Activated effector memory CD4-positive, alpha-beta T cell treated with Interleukin-2 at 50 U/mL for 16 hours (primary cell): ENCODE measurements around the gene PBX1.

ENCODE experiments used
- DNase-seq: peaks from one replicate; pipeline ENCODE4 v3.0.0-alpha.2; 2020

Gene PBX1

GRCh38 chr1:164786980-164787833 lies 228.2 kb downstream of the PBX1 start:
- DNase-seq = peak; percentile 11

- no peak for DNase-seq
These were observed 228.8 kb downstream of the PBX1 start for GRCh38 chr1:164787834-164788231.

GRCh38 chr1:164790081-164790480 lies 231.1 kb downstream of the PBX1 start:
- no peak for DNase-seq

DNA sequence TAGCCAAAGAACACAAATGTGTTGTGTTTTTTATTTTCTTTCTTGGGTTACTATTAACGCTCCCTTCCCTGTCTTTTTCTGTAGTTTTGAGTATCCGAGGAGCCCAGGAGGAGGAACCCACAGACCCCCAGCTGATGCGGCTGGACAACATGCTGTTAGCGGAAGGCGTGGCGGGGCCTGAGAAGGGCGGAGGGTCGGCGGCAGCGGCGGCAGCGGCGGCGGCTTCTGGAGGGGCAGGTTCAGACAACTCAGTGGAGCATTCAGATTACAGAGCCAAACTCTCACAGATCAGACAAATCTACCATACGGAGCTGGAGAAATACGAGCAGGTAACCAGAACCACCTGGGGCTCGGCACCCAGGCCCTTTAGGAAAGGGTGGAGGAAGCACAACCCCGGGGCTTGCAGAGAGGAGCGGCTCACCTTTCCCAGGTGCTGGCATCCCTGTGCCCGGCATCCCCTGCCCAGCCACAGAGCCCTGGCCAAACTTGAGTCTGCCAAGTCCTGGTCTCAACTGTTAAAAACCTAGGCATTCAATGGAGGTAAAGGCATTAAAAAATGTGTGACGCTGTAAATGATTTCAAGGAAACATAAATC lies 233.5 kb downstream of the PBX1 start:
- DNase-seq = no peak

DNA sequence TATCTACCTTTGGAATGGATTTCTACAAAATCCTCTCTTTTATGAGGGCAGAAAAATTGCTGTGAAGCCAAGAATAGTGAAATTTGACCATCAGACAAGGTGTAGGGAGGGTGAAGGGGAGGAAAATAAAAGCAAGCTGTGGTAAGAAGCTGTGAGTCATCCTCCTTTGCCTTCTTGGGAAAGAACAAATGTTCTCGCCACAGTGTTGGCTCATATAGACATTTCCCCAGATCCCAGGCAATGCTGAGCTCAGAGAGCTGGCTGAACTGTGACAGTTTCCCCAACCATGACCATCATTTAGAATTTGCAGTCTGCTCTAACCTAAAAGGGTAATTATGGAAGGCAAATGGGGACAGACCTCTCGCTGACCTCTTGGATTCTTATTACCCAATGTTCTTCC lies 235.4 kb downstream of the PBX1 start:
- no peak for DNase-seq

- DNase-seq = no peak
These were observed 237.9 kb downstream of the PBX1 start for GRCh38 chr1:164796916-164797315.

DNA sequence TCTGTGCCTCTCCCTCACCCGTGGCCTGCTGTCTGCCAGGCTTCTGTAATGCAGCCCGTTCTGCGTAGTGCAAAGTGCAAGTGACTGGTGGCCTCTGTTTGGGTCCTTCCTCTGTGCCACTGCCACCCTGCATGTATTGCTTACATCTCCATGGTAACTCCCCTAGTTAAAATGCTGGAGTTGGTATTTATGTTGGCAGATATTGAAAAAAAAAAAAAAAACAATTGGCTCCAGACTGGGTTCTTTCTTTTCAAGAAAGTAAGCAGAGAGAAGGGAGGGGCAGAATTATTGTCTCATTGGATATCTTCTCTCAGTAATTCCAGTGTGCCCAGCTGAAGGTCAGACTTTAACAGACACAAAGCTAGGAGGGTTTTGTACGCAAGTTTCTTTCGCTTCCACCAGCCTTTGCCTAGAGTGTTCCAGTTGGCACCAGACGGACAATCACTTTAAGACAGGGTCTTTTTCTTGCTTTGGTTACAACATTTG lies 242.3 kb downstream of the PBX1 start:
- DNase-seq = no peak

- DNase-seq = no peak
These were observed 243.0 kb downstream of the PBX1 start for GRCh38 chr1:164801791-164802502.

GRCh38 chr1:164802529-164803282 lies 243.7 kb downstream of the PBX1 start:
- no peak for DNase-seq

DNA sequence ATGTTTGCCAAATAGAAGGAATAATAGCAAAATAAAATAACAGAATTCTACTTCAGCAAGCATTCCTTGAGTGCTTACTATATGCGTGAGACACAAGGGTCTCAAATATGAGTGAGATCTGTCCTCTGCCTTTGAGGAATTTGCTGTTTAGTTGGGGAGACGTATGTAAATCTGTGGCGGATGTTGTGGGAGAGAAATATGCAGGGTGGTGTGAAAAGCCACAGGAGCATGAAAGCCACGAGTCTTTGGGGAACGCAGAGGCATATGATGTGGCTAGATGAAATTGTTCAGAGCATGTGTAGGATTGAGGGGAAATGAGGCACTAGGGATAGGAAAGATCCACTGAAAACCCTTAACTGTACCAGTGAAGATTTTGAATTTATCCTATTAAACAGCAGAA lies 244.4 kb downstream of the PBX1 start:
- DNase-seq = no peak

- DNase-seq = no peak
These were observed 245.4 kb downstream of the PBX1 start for GRCh38 chr1:164804366-164804765.

GRCh38 chr1:164805399-164805798 lies 246.4 kb downstream of the PBX1 start:
- DNase-seq = no peak

- no peak for DNase-seq
These were observed 247.5 kb downstream of the PBX1 start for GRCh38 chr1:164806531-164806930.

DNA sequence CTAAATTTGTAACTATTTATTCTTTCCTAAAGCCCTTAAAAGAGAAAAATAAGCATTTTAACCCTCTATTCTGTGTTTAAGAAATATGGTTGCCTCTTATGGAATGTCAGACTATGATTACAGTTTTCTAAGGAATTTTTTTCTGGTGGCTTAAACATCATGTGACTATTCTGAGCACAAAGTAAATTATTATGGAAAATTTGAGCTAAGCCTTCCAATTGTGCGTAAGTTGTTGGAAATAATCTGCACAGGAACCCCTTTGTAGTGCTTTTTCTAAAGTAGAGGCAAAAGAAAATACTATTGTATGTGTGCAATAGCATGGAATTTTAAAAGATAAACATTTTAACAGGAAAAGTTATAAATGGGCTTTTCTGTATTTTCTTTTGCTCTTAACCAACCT lies 254.8 kb downstream of the PBX1 start:
- DNase-seq = no peak

GRCh38 chr1:164821648-164822047 lies 262.7 kb downstream of the PBX1 start:
- no peak for DNase-seq

- no peak for DNase-seq
These were observed 264.7 kb downstream of the PBX1 start for GRCh38 chr1:164823486-164824279.

DNA sequence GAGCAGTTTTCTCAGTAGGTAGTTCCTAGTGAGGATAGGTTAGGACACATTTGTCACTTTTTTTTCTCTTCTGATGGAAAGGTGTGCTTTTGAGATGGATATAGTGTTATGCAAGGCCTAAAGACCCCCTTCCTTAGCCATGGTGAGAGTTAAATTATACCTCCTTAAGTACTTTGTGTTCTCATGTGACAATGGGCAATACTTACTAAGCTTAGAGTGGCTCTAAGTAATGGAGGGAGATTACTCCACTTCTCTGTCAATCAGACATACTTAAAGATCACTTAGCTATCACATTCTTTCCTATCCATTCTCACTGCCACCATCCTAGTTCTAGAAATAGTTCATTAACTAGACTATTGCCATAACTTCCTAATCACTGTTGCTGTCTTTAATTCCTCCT lies 265.6 kb downstream of the PBX1 start:
- no peak for DNase-seq

- DNase-seq = no peak
These were observed 271.6 kb downstream of the PBX1 start for GRCh38 chr1:164830628-164831027.

DNA sequence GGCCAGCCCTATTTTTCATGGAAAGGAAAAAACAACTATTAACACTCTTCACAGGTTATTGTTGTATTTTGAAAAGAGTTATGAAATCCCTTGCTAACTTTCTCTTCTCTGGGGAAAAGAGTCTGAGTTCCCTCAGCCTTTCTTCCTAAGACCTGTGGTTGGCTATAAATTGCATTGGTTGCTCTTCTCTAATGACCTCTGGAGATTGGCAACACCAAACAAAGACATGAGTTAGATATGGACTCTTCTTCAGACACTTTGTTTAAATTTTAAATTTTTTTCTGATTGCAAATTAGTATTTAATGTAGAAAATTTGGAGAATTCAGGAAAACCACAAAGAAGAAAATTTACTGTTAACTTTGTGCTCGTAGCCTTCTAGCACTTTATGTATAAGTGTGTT lies 275.7 kb downstream of the PBX1 start:
- DNase-seq = no peak

- DNase-seq = no peak
These were observed 277.6 kb downstream of the PBX1 start for GRCh38 chr1:164836614-164837018.

- DNase-seq = no peak
These were observed 279.8 kb downstream of the PBX1 start for GRCh38 chr1:164838786-164839185.

DNA sequence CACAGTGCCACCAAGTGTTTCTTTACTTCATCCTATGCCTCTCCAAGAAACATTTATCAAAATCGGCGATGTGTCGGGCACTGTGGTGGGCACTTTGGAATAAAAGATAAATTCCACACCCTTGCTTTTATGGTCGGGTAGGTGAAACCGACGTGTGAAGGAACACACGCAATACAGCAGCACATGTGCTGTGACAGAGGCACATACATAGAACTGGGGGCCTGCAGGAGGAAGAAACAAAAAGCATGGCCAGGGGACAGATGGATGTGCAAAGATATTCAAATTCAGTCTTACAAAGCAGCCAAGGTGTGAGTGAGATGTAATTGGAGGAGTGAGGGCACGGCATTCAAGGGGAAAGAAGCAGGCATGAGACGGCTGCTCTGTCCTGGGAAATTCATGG lies 282.0 kb downstream of the PBX1 start:
- no peak for DNase-seq
